Lower leg skin (tissue), 3 donors: ENCODE measurements around the gene RBM42.

Experiments
- POLR2A ChIP-seq, 2 donors: fragments of 450-650 bp; IDR thresholded peaks; one replicate each; pipeline ENCODE4 v1.6.1; 2016 to 2017; ENCODE audit warnings: antibody characterized with exemption in 2 of 2, mild to moderate bottlenecking in 1 of 2, moderate library complexity in 1 of 2
- TF ChIP-seq, protein P1 (sequence below), 3 donors: fragments of 450-650 bp; IDR thresholded peaks; one replicate each; pipeline ENCODE4 v1.5.1; 2016; ENCODE audit warnings: antibody characterized with exemption in 3 of 3, mild to moderate bottlenecking in 3 of 3, moderate library complexity in 2 of 3

DNA sequence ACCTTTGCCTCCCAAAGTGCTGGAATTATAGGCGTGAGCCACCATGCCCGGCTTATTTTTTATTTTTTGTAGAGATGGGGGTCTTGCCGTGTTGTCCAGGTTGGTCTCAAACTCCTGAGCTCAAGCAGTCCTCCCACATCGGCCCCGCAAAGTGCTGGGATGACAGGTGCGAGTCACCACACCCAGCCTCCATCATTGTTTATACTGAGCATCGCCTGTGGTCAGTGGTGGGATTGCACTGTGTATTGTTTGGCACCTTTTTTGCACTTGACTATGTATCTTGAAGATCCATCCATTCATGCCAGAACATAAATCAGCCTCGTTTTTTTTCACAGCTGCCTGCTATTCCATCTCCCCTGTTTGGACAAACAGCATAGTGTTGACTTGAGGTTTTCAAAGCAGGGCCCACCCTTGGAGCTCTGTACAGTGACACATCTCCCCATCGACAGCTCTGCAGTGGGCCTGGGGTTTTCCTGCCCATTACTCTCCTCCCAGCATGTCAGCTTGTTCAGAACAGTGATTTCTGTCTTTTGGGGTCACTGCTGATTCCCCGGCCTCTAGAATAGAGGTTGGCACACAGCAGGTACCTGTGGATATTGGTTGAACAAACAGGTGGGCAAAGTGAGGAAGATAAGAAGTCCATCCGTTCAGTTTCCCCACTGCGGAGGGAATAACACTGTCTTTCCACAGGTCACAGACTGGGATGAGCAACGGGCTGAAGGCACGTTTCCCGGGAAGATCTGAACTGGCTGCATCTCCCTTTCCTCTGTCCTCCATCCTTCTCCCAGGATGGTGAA, 29.3 kb downstream of the RBM42 start:
- TF ChIP-seq, protein P1, sequence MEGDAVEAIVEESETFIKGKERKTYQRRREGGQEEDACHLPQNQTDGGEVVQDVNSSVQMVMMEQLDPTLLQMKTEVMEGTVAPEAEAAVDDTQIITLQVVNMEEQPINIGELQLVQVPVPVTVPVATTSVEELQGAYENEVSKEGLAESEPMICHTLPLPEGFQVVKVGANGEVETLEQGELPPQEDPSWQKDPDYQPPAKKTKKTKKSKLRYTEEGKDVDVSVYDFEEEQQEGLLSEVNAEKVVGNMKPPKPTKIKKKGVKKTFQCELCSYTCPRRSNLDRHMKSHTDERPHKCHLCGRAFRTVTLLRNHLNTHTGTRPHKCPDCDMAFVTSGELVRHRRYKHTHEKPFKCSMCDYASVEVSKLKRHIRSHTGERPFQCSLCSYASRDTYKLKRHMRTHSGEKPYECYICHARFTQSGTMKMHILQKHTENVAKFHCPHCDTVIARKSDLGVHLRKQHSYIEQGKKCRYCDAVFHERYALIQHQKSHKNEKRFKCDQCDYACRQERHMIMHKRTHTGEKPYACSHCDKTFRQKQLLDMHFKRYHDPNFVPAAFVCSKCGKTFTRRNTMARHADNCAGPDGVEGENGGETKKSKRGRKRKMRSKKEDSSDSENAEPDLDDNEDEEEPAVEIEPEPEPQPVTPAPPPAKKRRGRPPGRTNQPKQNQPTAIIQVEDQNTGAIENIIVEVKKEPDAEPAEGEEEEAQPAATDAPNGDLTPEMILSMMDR (IDR thresholded peaks at IDR 0.05) = no peak
- TF ChIP-seq POLR2A (IDR thresholded peaks at IDR 0.05) = no peak
